Measurements from ENCODE around the gene PCNT.

The PCNT gene

DNA sequence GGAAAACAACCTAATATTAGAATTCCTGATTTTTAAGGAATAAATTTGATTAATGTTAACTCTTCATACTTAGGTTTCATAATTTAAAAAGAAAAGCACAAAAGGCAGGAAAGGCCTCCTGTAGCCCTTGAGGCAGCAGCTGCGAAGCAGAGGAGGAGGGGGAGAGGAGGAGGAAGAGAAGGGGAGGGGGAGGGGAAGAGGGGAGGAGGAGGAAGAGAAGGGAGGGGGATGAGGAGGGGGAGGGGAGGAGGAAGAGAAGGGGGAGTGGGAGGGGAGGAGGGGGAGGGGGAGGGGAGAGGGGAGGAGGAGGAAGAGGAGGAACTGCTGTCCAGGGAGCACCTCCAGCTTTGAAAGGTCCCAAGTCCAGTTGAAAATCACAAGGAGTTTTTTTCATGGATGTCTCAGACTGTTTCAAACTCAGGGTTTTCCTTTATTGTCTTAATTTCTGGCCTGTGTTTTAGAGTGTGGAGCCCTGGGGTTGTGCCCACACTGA is 99.6 kb downstream of the PCNT start:
- Histone ChIP-seq H3K79me2 (ENCODE audit: insufficient read depth, low read length) (no peaks in the 10 kb centered on the region), H3F3A (ENCODE audit: insufficient read depth) (no peaks in the 10 kb centered on the region), H3K9ac (ENCODE audit: low read length) (no peak overlapping the region), H3K4me2 (ENCODE audit: low read depth, low read length, poor library complexity, severe bottlenecking) (no peak overlapping the region), H3K27ac (ENCODE audit: low read depth, low read length) (no peak overlapping the region), H2AFZ (ENCODE audit: low read depth, low read length, severe bottlenecking) (no peak overlapping the region), H3K9me3 (ENCODE audit: insufficient read depth, low read length) (no peaks in the 10 kb centered on the region), H3K9me2 (replicated peaks; ENCODE audit: insufficient read depth, low read length) (no peaks in the 10 kb centered on the region), H4K20me1 (ENCODE audit: low read depth, low read length) (no peaks in the 10 kb centered on the region), H3K4me3 (ENCODE audit: insufficient read depth, low read length, poor library complexity, severe bottlenecking) (no peak overlapping the region), H3K36me3 (ENCODE audit: low read length) (no peaks in the 10 kb centered on the region), H3K27me3 (ENCODE audit: low read length) (no peaks in the 10 kb centered on the region)
- no peak for TF ChIP-seq EZH2phosphoT487 (conservative IDR thresholded peaks at IDR 0.05; ENCODE audit: low read length)
- TF ChIP-seq CTCF (IDR thresholded peaks at IDR 0.05; ENCODE audit: insufficient read depth, low read length, poor library complexity, severe bottlenecking), result no peak

DNA sequence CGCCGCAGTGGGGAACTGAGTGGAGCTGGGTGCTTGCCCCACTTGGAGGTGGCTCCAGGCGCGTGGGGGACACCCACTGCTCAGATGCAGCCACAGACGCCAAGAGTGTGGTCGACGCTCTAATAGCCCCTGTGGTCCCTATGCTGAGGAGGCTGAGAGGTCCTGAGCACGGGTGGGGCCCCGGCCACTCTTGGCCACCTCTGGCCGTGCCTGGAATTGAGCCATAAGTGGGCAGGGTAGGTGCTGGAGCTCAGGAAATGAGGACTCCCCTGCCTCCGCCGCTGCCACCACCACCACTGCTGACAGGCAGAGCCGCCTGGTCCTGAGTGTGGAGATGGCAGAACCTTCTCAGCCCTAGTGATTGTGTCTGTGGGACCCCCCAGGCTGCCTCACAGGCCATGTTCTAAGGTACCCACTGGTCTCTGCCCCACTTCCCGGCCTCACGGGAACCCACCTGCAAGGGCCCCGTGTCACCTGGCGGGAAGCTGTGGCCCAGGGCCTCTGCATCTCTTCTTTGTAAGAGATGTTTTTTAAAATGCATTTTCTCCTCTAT is 100.2 kb downstream of the PCNT start:
- H3K27ac ChIP-seq (ENCODE audit: low read depth, low read length), result no peak overlapping the region
- H4K20me1 ChIP-seq (ENCODE audit: low read depth, low read length), result no peaks in the 10 kb centered on the region
- no peak overlapping the region for H2AFZ ChIP-seq (ENCODE audit: low read depth, low read length, severe bottlenecking)
- H3K9me3 ChIP-seq (ENCODE audit: insufficient read depth, low read length), result no peaks in the 10 kb centered on the region
- H3F3A ChIP-seq (ENCODE audit: insufficient read depth), result no peaks in the 10 kb centered on the region
- H3K27me3 ChIP-seq (ENCODE audit: low read length), result no peaks in the 10 kb centered on the region
- H3K4me3 ChIP-seq (ENCODE audit: insufficient read depth, low read length, poor library complexity, severe bottlenecking), result no peak overlapping the region
- no peaks in the 10 kb centered on the region for H3K9me2 ChIP-seq (replicated peaks; ENCODE audit: insufficient read depth, low read length)
- H3K79me2 ChIP-seq (ENCODE audit: insufficient read depth, low read length), result no peaks in the 10 kb centered on the region
- H3K9ac ChIP-seq (ENCODE audit: low read length), result no peak overlapping the region
- TF ChIP-seq EZH2phosphoT487 (conservative IDR thresholded peaks at IDR 0.05; ENCODE audit: low read length) (no peak), CTCF (IDR thresholded peaks at IDR 0.05; ENCODE audit: insufficient read depth, low read length, poor library complexity, severe bottlenecking) (no peak)
- H3K36me3 ChIP-seq (ENCODE audit: low read length), result no peaks in the 10 kb centered on the region
- H3K4me2 ChIP-seq (ENCODE audit: low read depth, low read length, poor library complexity, severe bottlenecking), result no peak overlapping the region

GRCh38 chr21:46424621-46425020 is 100.7 kb downstream of the PCNT start:
- H3K9me3 ChIP-seq (ENCODE audit: insufficient read depth, low read length), result no peaks in the 10 kb centered on the region

More at GRCh38 chr21:46424621-46425020, 100.7 kb downstream of the PCNT start:
- Histone ChIP-seq H3K9me2 (replicated peaks; ENCODE audit: insufficient read depth, low read length) (no peaks in the 10 kb centered on the region), H3K4me3 (ENCODE audit: insufficient read depth, low read length, poor library complexity, severe bottlenecking) (no peak overlapping the region), H4K20me1 (ENCODE audit: low read depth, low read length) (no peaks in the 10 kb centered on the region), H3F3A (ENCODE audit: insufficient read depth) (no peaks in the 10 kb centered on the region), H2AFZ (ENCODE audit: low read depth, low read length, severe bottlenecking) (no peak overlapping the region), H3K4me2 (ENCODE audit: low read depth, low read length, poor library complexity, severe bottlenecking) (no peak overlapping the region), H3K79me2 (ENCODE audit: insufficient read depth, low read length) (no peaks in the 10 kb centered on the region), H3K36me3 (ENCODE audit: low read length) (no peaks in the 10 kb centered on the region), H3K9ac (ENCODE audit: low read length) (no peak overlapping the region), H3K27me3 (ENCODE audit: low read length) (no peaks in the 10 kb centered on the region), H3K27ac (ENCODE audit: low read depth, low read length) (no peak overlapping the region)
- no peak for TF ChIP-seq CTCF (IDR thresholded peaks at IDR 0.05; ENCODE audit: insufficient read depth, low read length, poor library complexity, severe bottlenecking)
- no peak for TF ChIP-seq EZH2phosphoT487 (conservative IDR thresholded peaks at IDR 0.05; ENCODE audit: low read length)

All from SU-DHL-6 (cell line).